ENCODE data around the gene POLR3K.
"Not testable (repeated sequence)": the region's sequence is repeated elsewhere in the genome, so short reads cannot be mapped to it uniquely, and the experiment has no call there.

Gene POLR3K

GRCh38 chr16:56231-56927 is 3.0 kb upstream of the POLR3K start:
- ChIA-PET CTCF (interaction anchor here (0.6 to 1.7 kb wide), 3 partner anchors 9 to 539 kb away, joined by 3 to 7 read pairs (median 5); no protein-coding TSS in a partner anchor), POLR2A (no interaction called here)
- TF ChIP-seq ZNF384 (IDR thresholded peaks at IDR 0.05) (no peak), SP1 (IDR thresholded peaks at IDR 0.05) (no peak), FOXA1 (IDR thresholded peaks at IDR 0.05) (no peak), NFRKB (IDR thresholded peaks at IDR 0.05) (no peak), FOXM1 (IDR thresholded peaks at IDR 0.05; ENCODE audit: borderline replicate concordance) (no peak), ELF4 (IDR thresholded peaks at IDR 0.05) (no peak), FOXK2 (IDR thresholded peaks at IDR 0.05) (no peak), HDGF (IDR thresholded peaks at IDR 0.05; ENCODE audit: borderline replicate concordance) (no peak), CTBP1 (IDR thresholded peaks at IDR 0.05; ENCODE audit: borderline replicate concordance) (no peak), TARDBP (IDR thresholded peaks at IDR 0.05) (no peak), ARNT (IDR thresholded peaks at IDR 0.05) (no peak)
- no peak for DNase-seq (ENCODE audit: extremely low spot score)

DNA sequence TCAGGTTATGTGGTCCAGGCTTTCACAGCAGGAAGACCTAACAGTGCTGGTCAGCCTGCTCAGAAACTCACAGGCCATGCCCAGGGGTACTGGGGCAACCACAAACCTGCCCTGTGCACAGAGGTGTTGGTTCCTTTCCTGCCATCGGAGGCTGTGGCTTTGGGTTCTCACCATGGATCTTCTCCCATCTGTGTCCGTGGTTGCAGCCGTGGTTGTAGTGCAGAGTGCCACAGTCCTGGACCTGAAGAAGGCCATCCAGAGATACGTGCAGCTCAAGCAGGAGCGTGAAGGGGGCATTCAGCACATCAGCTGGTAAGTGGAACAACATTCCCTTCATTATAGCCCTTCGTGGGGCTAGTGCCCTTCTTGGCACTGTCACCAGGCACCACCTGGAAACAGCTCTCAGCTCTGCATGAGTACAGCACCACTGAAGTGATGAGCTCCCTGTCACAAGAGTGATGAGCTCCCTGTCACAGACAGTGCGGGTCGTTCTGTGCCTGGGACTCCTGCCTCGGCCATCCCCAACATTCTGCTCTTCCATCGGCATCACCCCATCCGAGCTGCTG is 2.2 kb upstream of the POLR3K start:
- CTCF ChIA-PET = interaction anchor here (0.7 to 1.4 kb wide), 2 partner anchors 10 to 41 kb away, joined by 3 to 5 read pairs; no protein-coding TSS in a partner anchor
- TF ChIP-seq SP1 (IDR thresholded peaks at IDR 0.05) (no peak), ZNF384 (IDR thresholded peaks at IDR 0.05) (no peak), BHLHE40 (IDR thresholded peaks at IDR 0.05; ENCODE audit: borderline replicate concordance) (no peak), FOXK2 (IDR thresholded peaks at IDR 0.05) (no peak), NFRKB (IDR thresholded peaks at IDR 0.05) (no peak), SUZ12 (IDR thresholded peaks at IDR 0.05) (no peak), CTBP1 (IDR thresholded peaks at IDR 0.05; ENCODE audit: borderline replicate concordance) (no peak), HDGF (IDR thresholded peaks at IDR 0.05; ENCODE audit: borderline replicate concordance) (no peak), LEF1 (IDR thresholded peaks at IDR 0.05; ENCODE audit: borderline replicate concordance) (no peak), ELF4 (IDR thresholded peaks at IDR 0.05) (no peak), ARNT (IDR thresholded peaks at IDR 0.05) (no peak), TARDBP (IDR thresholded peaks at IDR 0.05) (no peak), FOXM1 (IDR thresholded peaks at IDR 0.05; ENCODE audit: borderline replicate concordance) (no peak), L3MBTL2 (conservative IDR thresholded peaks at IDR 0.05) (no peak), FOXA1 (IDR thresholded peaks at IDR 0.05) (no peak)
- TF ChIP-seq, protein P1, sequence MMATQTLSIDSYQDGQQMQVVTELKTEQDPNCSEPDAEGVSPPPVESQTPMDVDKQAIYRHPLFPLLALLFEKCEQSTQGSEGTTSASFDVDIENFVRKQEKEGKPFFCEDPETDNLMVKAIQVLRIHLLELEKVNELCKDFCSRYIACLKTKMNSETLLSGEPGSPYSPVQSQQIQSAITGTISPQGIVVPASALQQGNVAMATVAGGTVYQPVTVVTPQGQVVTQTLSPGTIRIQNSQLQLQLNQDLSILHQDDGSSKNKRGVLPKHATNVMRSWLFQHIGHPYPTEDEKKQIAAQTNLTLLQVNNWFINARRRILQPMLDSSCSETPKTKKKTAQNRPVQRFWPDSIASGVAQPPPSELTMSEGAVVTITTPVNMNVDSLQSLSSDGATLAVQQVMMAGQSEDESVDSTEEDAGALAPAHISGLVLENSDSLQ (IDR thresholded peaks at IDR 0.05) = no peak
- POLR2A ChIA-PET = no interaction called here
- no peak for DNase-seq (ENCODE audit: extremely low spot score)

GRCh38 chr16:54237-54581 is 801 bp upstream of the POLR3K start:
- no peak for DNase-seq (ENCODE audit: extremely low spot score)
- TF ChIP-seq NFRKB (IDR thresholded peaks at IDR 0.05) = no peak
- no peak for TF ChIP-seq FOXA1 (IDR thresholded peaks at IDR 0.05)
- no peak for TF ChIP-seq SP1 (IDR thresholded peaks at IDR 0.05)
- no peak for TF ChIP-seq LEF1 (IDR thresholded peaks at IDR 0.05; ENCODE audit: borderline replicate concordance)
- no peak for TF ChIP-seq CTBP1 (IDR thresholded peaks at IDR 0.05; ENCODE audit: borderline replicate concordance)
- no peak for TF ChIP-seq SUZ12 (IDR thresholded peaks at IDR 0.05)
- TF ChIP-seq, protein P1 (IDR thresholded peaks at IDR 0.05) = no peak
- no peak for TF ChIP-seq HDGF (IDR thresholded peaks at IDR 0.05; ENCODE audit: borderline replicate concordance)
- no peak for TF ChIP-seq FOXM1 (IDR thresholded peaks at IDR 0.05; ENCODE audit: borderline replicate concordance)
- TF ChIP-seq L3MBTL2 (conservative IDR thresholded peaks at IDR 0.05) = no peak
- no peak for TF ChIP-seq BHLHE40 (IDR thresholded peaks at IDR 0.05; ENCODE audit: borderline replicate concordance)
- no peak for TF ChIP-seq FOXK2 (IDR thresholded peaks at IDR 0.05)
- TF ChIP-seq ZNF384 (IDR thresholded peaks at IDR 0.05) = no peak
- no peak for TF ChIP-seq ELF4 (IDR thresholded peaks at IDR 0.05)
- no peak for TF ChIP-seq ARNT (IDR thresholded peaks at IDR 0.05)
- no peak for TF ChIP-seq TARDBP (IDR thresholded peaks at IDR 0.05)
- CTCF ChIA-PET = interaction anchor here (0.8 kb wide), 1 partner anchor 8 kb away, joined by 3 read pairs; no protein-coding TSS in a partner anchor
- POLR2A ChIA-PET = interaction anchor here (0.8 to 2.1 kb wide), 3 partner anchors 11 to 174 kb away, joined by 3 to 31 read pairs (median 7); no protein-coding TSS in a partner anchor

DNA sequence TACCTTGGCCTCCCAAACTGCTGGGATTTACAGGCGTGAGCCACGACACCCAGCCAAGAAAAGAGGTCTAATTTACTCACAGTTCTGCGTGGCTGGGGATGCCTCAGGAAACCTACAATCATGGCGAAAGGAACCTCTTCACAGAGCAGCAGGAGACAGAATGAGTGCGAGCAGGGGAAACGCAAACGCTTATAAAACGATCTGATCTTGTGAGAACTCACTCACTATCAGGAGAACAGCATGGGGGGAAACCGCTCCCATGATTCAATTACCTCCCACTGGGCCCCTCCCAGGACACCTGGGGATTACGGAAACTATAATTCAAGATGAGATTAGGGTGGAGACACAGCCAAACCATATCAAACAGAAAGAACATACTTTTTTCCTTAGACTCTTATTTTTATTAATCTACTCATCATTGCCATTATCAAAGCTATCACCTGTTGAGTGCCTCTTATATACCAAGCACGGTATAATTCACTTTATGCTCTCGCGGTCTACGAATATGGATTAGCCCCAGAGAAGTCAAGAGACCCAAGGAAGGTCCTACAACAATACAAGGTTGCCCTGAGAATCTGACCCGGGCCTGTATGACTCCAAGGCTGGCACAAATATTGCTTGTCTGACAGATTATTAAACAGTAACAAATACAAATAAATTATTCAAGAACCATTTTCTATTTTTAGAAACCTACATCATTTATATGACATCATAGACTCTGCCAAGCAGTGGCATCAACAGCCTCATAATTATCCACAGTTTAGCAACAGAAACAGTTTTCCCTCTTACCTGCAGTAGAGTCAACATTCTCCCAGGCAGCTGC is 2.4 kb downstream of the POLR3K start:
- ChIA-PET POLR2A (no interaction called here), CTCF (no interaction called here)
- no peak for DNase-seq (ENCODE audit: extremely low spot score)
- TF ChIP-seq ZNF384 (IDR thresholded peaks at IDR 0.05) = no peak
- TF ChIP-seq SP1 (IDR thresholded peaks at IDR 0.05) = no peak
- TF ChIP-seq L3MBTL2 (conservative IDR thresholded peaks at IDR 0.05) = no peak
- no peak for TF ChIP-seq LEF1 (IDR thresholded peaks at IDR 0.05; ENCODE audit: borderline replicate concordance)
- no peak for TF ChIP-seq CTBP1 (IDR thresholded peaks at IDR 0.05; ENCODE audit: borderline replicate concordance)
- no peak for TF ChIP-seq ELF4 (IDR thresholded peaks at IDR 0.05)
- no peak for TF ChIP-seq FOXA1 (IDR thresholded peaks at IDR 0.05)
- no peak for TF ChIP-seq FOXM1 (IDR thresholded peaks at IDR 0.05; ENCODE audit: borderline replicate concordance)
- no peak for TF ChIP-seq BHLHE40 (IDR thresholded peaks at IDR 0.05; ENCODE audit: borderline replicate concordance)
- TF ChIP-seq ARNT (IDR thresholded peaks at IDR 0.05) = no peak
- TF ChIP-seq NFRKB (IDR thresholded peaks at IDR 0.05) = no peak
- TF ChIP-seq TARDBP (IDR thresholded peaks at IDR 0.05) = no peak
- no peak for TF ChIP-seq HDGF (IDR thresholded peaks at IDR 0.05; ENCODE audit: borderline replicate concordance)
- no peak for TF ChIP-seq SUZ12 (IDR thresholded peaks at IDR 0.05)
- TF ChIP-seq, protein P1 (IDR thresholded peaks at IDR 0.05) = no peak
- no peak for TF ChIP-seq FOXK2 (IDR thresholded peaks at IDR 0.05)

DNA sequence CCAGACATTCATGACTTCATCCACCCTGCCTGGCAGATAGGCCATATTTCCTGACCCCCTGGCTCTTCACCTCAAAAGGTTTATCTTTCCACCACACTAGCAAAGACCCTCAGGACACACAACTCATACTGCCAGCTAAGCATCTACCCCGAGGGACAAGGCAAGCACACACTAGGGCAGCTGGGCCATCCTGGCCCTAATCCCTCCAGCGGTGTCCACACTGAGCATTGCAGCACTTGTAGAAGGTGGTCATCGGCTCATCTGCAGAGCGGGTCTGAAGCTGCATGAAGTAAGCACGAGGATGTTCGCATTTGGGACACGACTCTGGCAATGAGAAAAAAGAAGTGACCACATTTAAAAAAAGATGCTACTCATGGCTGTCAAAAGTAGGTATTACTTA is 6.2 kb downstream of the POLR3K start:
- no peak for TF ChIP-seq LEF1 (IDR thresholded peaks at IDR 0.05; ENCODE audit: borderline replicate concordance)
- TF ChIP-seq ARNT (IDR thresholded peaks at IDR 0.05) = no peak
- TF ChIP-seq TARDBP (IDR thresholded peaks at IDR 0.05) = no peak
- no peak for TF ChIP-seq SP1 (IDR thresholded peaks at IDR 0.05)
- TF ChIP-seq FOXA1 (IDR thresholded peaks at IDR 0.05) = no peak
- TF ChIP-seq, protein P1 (IDR thresholded peaks at IDR 0.05) = no peak
- no peak for TF ChIP-seq CTBP1 (IDR thresholded peaks at IDR 0.05; ENCODE audit: borderline replicate concordance)
- TF ChIP-seq HDGF (IDR thresholded peaks at IDR 0.05; ENCODE audit: borderline replicate concordance) = no peak
- no peak for TF ChIP-seq FOXM1 (IDR thresholded peaks at IDR 0.05; ENCODE audit: borderline replicate concordance)
- TF ChIP-seq NFRKB (IDR thresholded peaks at IDR 0.05) = no peak
- no peak for TF ChIP-seq ZNF384 (IDR thresholded peaks at IDR 0.05)
- TF ChIP-seq BHLHE40 (IDR thresholded peaks at IDR 0.05; ENCODE audit: borderline replicate concordance) = no peak
- TF ChIP-seq FOXK2 (IDR thresholded peaks at IDR 0.05) = no peak
- POLR2A ChIA-PET = no interaction called here
- no peak for DNase-seq (ENCODE audit: extremely low spot score)
- CTCF ChIA-PET = no interaction called here

DNA sequence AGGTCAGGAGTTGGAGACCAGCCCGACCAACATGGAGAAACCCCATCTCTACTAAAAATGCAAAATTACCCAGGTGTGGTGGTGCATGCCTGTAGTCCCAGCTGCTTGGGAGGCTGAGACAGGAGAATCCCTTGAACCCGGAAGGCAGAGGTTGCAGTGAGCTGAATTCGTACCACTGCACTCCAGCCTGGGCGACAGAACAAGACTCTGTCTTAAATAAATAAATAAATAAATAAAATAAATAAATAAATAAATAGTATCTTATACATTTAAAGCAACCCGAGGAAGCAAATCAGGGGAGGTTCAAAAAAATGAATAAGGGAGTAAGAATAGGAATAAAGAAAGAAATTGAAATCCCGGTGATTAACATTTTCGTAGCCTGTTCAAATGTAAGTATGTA is 6.9 kb downstream of the POLR3K start:
- CTCF ChIA-PET; DNase-seq (ENCODE audit: extremely low spot score); POLR2A ChIA-PET: not testable (repeated sequence)
